ENCODE results near the gene ARSB. TPM values are rescaled to one million over a fixed set of nuclear protein-coding genes. Genes with fewer than 3 reads are reported as not detected.

The ARSB gene
- total RNA-seq, 2 experiments from 2014 or later = 4.4 to 5.2 TPM

GRCh38 chr5:78827725-78828124, 157.4 kb downstream of the ARSB start:
- intact Hi-C loops (cut with DNase I, micrococcal nuclease) = no loop called here
- H3K4me1 ChIP-seq (ENCODE audit: insufficient read depth, low read length) = no peaks in the 10 kb centered on the region
- no peak for TF ChIP-seq CTCF (IDR thresholded peaks at IDR 0.05)

GRCh38 chr5:78824831-78825281, 160.3 kb downstream of the ARSB start:
- no peak for TF ChIP-seq CTCF (IDR thresholded peaks at IDR 0.05)
- Mint-ChIP-seq H3K27me3 (no peaks in the 10 kb centered on the region), H3K27ac (no peak overlapping the region), H3K36me3 (ENCODE audit: low read depth) (no peaks in the 10 kb centered on the region), H3K9me3 (no peaks in the 10 kb centered on the region), H3K4me3 (no peak overlapping the region), H3K4me1 (ENCODE audit: low read depth) (no peaks in the 10 kb centered on the region)
- Histone ChIP-seq H3K27me3 (ENCODE audit: control insufficient read depth in 1 of 2, insufficient read depth in 2 of 2, low read length in 2 of 2) (no peaks in the 10 kb centered on the region), H3K4me1 (ENCODE audit: insufficient read depth, low read length) (no peaks in the 10 kb centered on the region), H3K36me3 (ENCODE audit: insufficient read depth, low read length) (no peaks in the 10 kb centered on the region), H3K9me3 (ENCODE audit: control insufficient read depth in 1 of 2, insufficient read depth in 1 of 2, low read length in 2 of 2) (no peaks in the 10 kb centered on the region), H3K27ac (ENCODE audit: low read depth in 1 of 2, low read length in 2 of 2) (no peak overlapping the region), H3K4me3 (ENCODE audit: low read length) (no peak overlapping the region)
- intact Hi-C loops (cut with DNase I, micrococcal nuclease) = no loop called here
- ATAC-seq (ENCODE audit: poor library complexity) (no peak), DNase-seq (no peak)
- POLR2A ChIA-PET = no interaction called here
- CTCF ChIA-PET = no interaction called here

More at GRCh38 chr5:78827725-78828124, 157.4 kb downstream of the ARSB start:
- H3K4me3 Mint-ChIP-seq = no peak overlapping the region
- POLR2A ChIA-PET = no interaction called here
- no peak overlapping the region for H3K4me3 ChIP-seq (ENCODE audit: low read length)
- H3K36me3 ChIP-seq (ENCODE audit: insufficient read depth, low read length) = no peaks in the 10 kb centered on the region
- DNase-seq (no peak), ATAC-seq (ENCODE audit: poor library complexity) (no peak)
- H3K9me3 Mint-ChIP-seq = no peaks in the 10 kb centered on the region
- peaks cover 4% of the 10 kb centered on the region for H3K36me3 Mint-ChIP-seq (ENCODE audit: low read depth)
- no peak overlapping the region for H3K27ac ChIP-seq (ENCODE audit: low read depth in 1 of 2, low read length in 2 of 2)
- H3K27ac Mint-ChIP-seq = no peak overlapping the region
- no peaks in the 10 kb centered on the region for H3K9me3 ChIP-seq (ENCODE audit: control insufficient read depth in 1 of 2, insufficient read depth in 1 of 2, low read length in 2 of 2)
- H3K4me1 Mint-ChIP-seq (ENCODE audit: low read depth) = no peaks in the 10 kb centered on the region
- H3K27me3 ChIP-seq (ENCODE audit: control insufficient read depth in 1 of 2, insufficient read depth in 2 of 2, low read length in 2 of 2) = no peaks in the 10 kb centered on the region
- no peaks in the 10 kb centered on the region for H3K27me3 Mint-ChIP-seq
- CTCF ChIA-PET = no interaction called here

GRCh38 chr5:78823196-78823595, 161.9 kb downstream of the ARSB start:
- no peaks in the 10 kb centered on the region for H3K4me1 Mint-ChIP-seq (ENCODE audit: low read depth)
- intact Hi-C loops (cut with DNase I, micrococcal nuclease) = no loop called here
- no peaks in the 10 kb centered on the region for H3K4me1 ChIP-seq (ENCODE audit: insufficient read depth, low read length)
- H3K36me3 Mint-ChIP-seq (ENCODE audit: low read depth) = no peaks in the 10 kb centered on the region
- ATAC-seq (ENCODE audit: poor library complexity) (no peak), DNase-seq (no peak)
- ChIA-PET POLR2A (no interaction called here), CTCF (no interaction called here)
- H3K27ac ChIP-seq (ENCODE audit: low read depth in 1 of 2, low read length in 2 of 2) = no peak overlapping the region
- no peaks in the 10 kb centered on the region for H3K9me3 ChIP-seq (ENCODE audit: control insufficient read depth in 1 of 2, insufficient read depth in 1 of 2, low read length in 2 of 2)
- no peaks in the 10 kb centered on the region for H3K36me3 ChIP-seq (ENCODE audit: insufficient read depth, low read length)
- H3K27me3 ChIP-seq (ENCODE audit: control insufficient read depth in 1 of 2, insufficient read depth in 2 of 2, low read length in 2 of 2) = no peaks in the 10 kb centered on the region
- H3K9me3 Mint-ChIP-seq = no peaks in the 10 kb centered on the region
- H3K27ac Mint-ChIP-seq = no peak overlapping the region
- no peak for TF ChIP-seq CTCF (IDR thresholded peaks at IDR 0.05)
- no peak overlapping the region for H3K4me3 ChIP-seq (ENCODE audit: low read length)
- no peaks in the 10 kb centered on the region for H3K27me3 Mint-ChIP-seq
- no peak overlapping the region for H3K4me3 Mint-ChIP-seq

Data from CD4-positive, alpha-beta T cell (primary cell).